GM23338 (cell line): Measurements from ENCODE around the gene GRIK1. TPM values are rescaled to one million over a fixed set of nuclear protein-coding genes. Genes with fewer than 3 reads are reported as not detected.

Experiments used
- ATAC-seq: fragments of 200-7000 bp; cut with Tn5 transposase; 3 replicates; pipeline ENCODE4 v1.9.1; 2020
- DNase-seq: peaks from one replicate; pipeline ENCODE4 v3.0.0-alpha.2; 2015; ENCODE audit warnings: low spot score
- H2AFZ ChIP-seq: fragments of 200-600 bp; sonication (generic); 2 replicates; pipeline ENCODE4 v1.8.0; 2016; ENCODE audit warnings: antibody characterized with exemption, mild to moderate bottlenecking, moderate library complexity
- H3F3A ChIP-seq: fragments of 200-600 bp; sonication (generic); replicated peaks from 2 replicates; pipeline ENCODE4 v1.8.0; 2017; ENCODE audit warnings: antibody characterized with exemption, mixed run types, low read depth
- H3K27ac ChIP-seq: fragments of 200-600 bp; sonication (generic); 2 replicates; pipeline ENCODE4 v1.6.1; 2016; ENCODE audit warnings: low read depth
- H3K27me3 ChIP-seq: fragments of 200-600 bp; sonication (generic); 2 replicates; pipeline ENCODE4 v1.8.0; 2016; ENCODE audit warnings: mild to moderate bottlenecking, mixed run types, moderate library complexity; ENCODE audit not compliant: insufficient read depth
- H3K36me3 ChIP-seq: fragments of 200-600 bp; sonication (generic); 2 replicates; pipeline ENCODE4 v1.8.0; 2016; ENCODE audit warnings: mild to moderate bottlenecking; ENCODE audit not compliant: insufficient read depth
- H3K4me1 ChIP-seq: fragments of 200-600 bp; sonication (generic); 2 replicates; pipeline ENCODE4 v1.8.0; 2016; ENCODE audit warnings: mild to moderate bottlenecking, moderate library complexity; ENCODE audit not compliant: insufficient read depth
- H3K4me2 ChIP-seq: fragments of 200-600 bp; sonication (generic); 2 replicates; pipeline ENCODE4 v1.7.1; 2017; ENCODE audit warnings: mixed run types
- H3K4me3 ChIP-seq: fragments of 200-600 bp; sonication (generic); 2 replicates; pipeline ENCODE4 v1.6.1; 2016; ENCODE audit warnings: mixed run types
- H3K79me2 ChIP-seq: fragments of 200-600 bp; sonication (generic); replicated peaks from 2 replicates; pipeline ENCODE4 v1.8.0; 2017; ENCODE audit warnings: mild to moderate bottlenecking; ENCODE audit not compliant: insufficient read depth
- H3K9me2 ChIP-seq: fragments of 200-600 bp; sonication (generic); 2 replicates; pipeline ENCODE4 v1.8.0; 2017; ENCODE audit not compliant: insufficient read depth
- H4K20me1 ChIP-seq: fragments of 200-600 bp; sonication (generic); replicated peaks from 2 replicates; pipeline ENCODE4 v1.8.0; 2017; ENCODE audit warnings: mild to moderate bottlenecking; ENCODE audit not compliant: insufficient read depth
- H3K27ac Mint-ChIP-seq: 2 replicates; pipeline ENCODE4 v1.8.0; 2020; ENCODE audit warnings: inconsistent platforms, mild to moderate bottlenecking, moderate library complexity, mixed read lengths
- H3K27me3 Mint-ChIP-seq: 3 replicates; pipeline ENCODE4 v1.8.0; 2022; ENCODE audit warnings: low read depth, mild to moderate bottlenecking, moderate library complexity, mixed read lengths, inconsistent platforms; ENCODE audit not compliant: insufficient read depth, poor library complexity
- H3K36me3 Mint-ChIP-seq: 3 replicates; pipeline ENCODE4 v1.8.0; 2021; ENCODE audit warnings: low read depth, mild to moderate bottlenecking, inconsistent platforms, moderate library complexity, mixed read lengths
- H3K4me1 Mint-ChIP-seq: 3 replicates; pipeline ENCODE4 v1.8.0; 2020; ENCODE audit warnings: mild to moderate bottlenecking, inconsistent platforms, mixed read lengths
- H3K4me3 Mint-ChIP-seq: 3 replicates; pipeline ENCODE4 v1.8.0; 2021; ENCODE audit warnings: moderate library complexity, mild to moderate bottlenecking, inconsistent platforms, mixed read lengths
- H3K9me3 Mint-ChIP-seq: 3 replicates; pipeline ENCODE4 v1.8.0; 2020; ENCODE audit warnings: moderate library complexity, mild to moderate bottlenecking, inconsistent platforms, mixed read lengths
- CREB1 ChIP-seq: fragments of 250-450 bp; sonication (Bioruptor Pico); IDR thresholded peaks from 2 replicates; pipeline ENCODE4 v1.5.0; 2020; ENCODE audit warnings: low read depth, mild to moderate bottlenecking, moderate library complexity
- EZH2 ChIP-seq: fragments of 200-600 bp; sonication (generic); IDR thresholded peaks from one replicate; pipeline ENCODE4 v1.8.0; 2017; ENCODE audit warnings: antibody characterized with exemption, mild to moderate bottlenecking, low read depth; ENCODE audit not compliant: unreplicated experiment
- EZH2phosphoT487 ChIP-seq: fragments of 200-600 bp; sonication (generic); IDR thresholded peaks from one replicate; pipeline ENCODE4 v1.8.1; 2018; ENCODE audit warnings: antibody characterized with exemption; ENCODE audit not compliant: unreplicated experiment
- JUNB ChIP-seq: IDR thresholded peaks from one replicate; pipeline ENCODE4 v1.6.1; 2016; ENCODE audit warnings: antibody characterized with exemption; ENCODE audit not compliant: unreplicated experiment
- NANOG ChIP-seq: IDR thresholded peaks from 2 replicates; pipeline ENCODE4 v1.6.1; 2016; ENCODE audit warnings: antibody characterized with exemption, borderline replicate concordance
- POLR2AphosphoS5 ChIP-seq: IDR thresholded peaks from 2 replicates; pipeline ENCODE4 v1.6.1; 2016; ENCODE audit warnings: antibody characterized with exemption, low read depth
- STAT1 ChIP-seq: IDR thresholded peaks from one replicate; pipeline ENCODE4 v1.6.1; 2016; ENCODE audit warnings: antibody characterized with exemption; ENCODE audit not compliant: unreplicated experiment
- ZNF114 ChIP-seq: fragments of 250-450 bp; sonication (Bioruptor Pico); IDR thresholded peaks from 2 replicates; pipeline ENCODE4 v1.5.0; 2020; ENCODE audit warnings: mild to moderate bottlenecking, moderate library complexity
- ZNF331 ChIP-seq: fragments of 250-450 bp; sonication (Bioruptor Pico); IDR thresholded peaks from 2 replicates; pipeline ENCODE4 v1.5.0; 2020; ENCODE audit warnings: low read depth, mild to moderate bottlenecking, moderate library complexity
- polyA plus RNA-seq: library from polyadenylated mRNA; unstranded; fragments of >200 nt; fragmentation: Nextera tagmentation; extraction: Ambion mirVana; gene quantifications from 2 replicates; pipeline ENCODE4 v1.2.1, GENCODE V29; 2016
- total RNA-seq: library from RNA; depleted of rRNA; stranded (reverse); fragments of >200 nt; shearing (Covaris generic); gene quantifications from 2 replicates; pipeline ENCODE4 v1.2.3, GENCODE V29; 2014
- TF ChIP-seq, protein P1 (sequence below): fragments of 250-450 bp; sonication (Bioruptor Pico); IDR thresholded peaks from 2 replicates; pipeline ENCODE4 v1.5.0; 2020; ENCODE audit warnings: mild to moderate bottlenecking, moderate library complexity
- TF ChIP-seq, protein P2 (sequence below): IDR thresholded peaks from 2 replicates; pipeline ENCODE4 v1.6.1; 2016; ENCODE audit warnings: antibody characterized with exemption
- TF ChIP-seq, protein P3 (sequence below): IDR thresholded peaks from one replicate; pipeline ENCODE4 v1.6.1; 2018; ENCODE audit warnings: antibody characterized with exemption; ENCODE audit not compliant: unreplicated experiment
- TF ChIP-seq, protein P4 (sequence below), 2 experiments: fragments of 200-600 bp in 1 of 2; sonication (generic) in 1 of 2; conservative IDR thresholded peaks; 2 replicates each; pipeline versions ENCODE4 v1.5.1 to v1.6.1; 2016 to 2017; ENCODE audit warnings: antibody characterized with exemption in 2 of 2, low read depth in 2 of 2, mild to moderate bottlenecking in 2 of 2, moderate library complexity in 1 of 2

Gene GRIK1
- total and polyA plus RNA-seq, 2 experiments from 2014 or later, result 0.18 to 0.42 TPM

DNA sequence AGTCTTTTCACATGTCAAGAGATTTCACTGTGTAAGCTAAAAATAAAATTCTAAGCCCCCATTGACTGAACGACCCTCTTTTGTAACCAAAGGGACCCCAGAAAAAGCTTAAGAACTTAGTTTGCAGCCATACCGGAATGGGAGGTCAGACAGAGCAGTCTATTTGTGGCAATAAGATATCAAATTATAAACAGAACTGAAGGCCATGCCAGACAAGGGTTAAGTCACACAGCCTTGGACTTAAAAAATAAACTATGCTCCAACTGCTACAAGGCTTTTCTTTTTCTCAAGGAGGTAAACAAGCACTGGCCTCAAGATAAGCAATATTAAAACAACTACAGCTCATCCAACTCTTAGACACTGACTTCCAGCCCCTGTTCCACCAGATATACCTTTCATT is 384.2 kb downstream of the GRIK1 start:
- no peak overlapping the region for H3K4me3 ChIP-seq
- ATAC-seq (no peak), DNase-seq (no peak)

More for the DNA sequence above, 384.2 kb downstream of the GRIK1 start:
- Histone ChIP-seq H3K4me2 (no peak overlapping the region), H3K79me2 (no peaks in the 10 kb centered on the region), H4K20me1 (no peaks in the 10 kb centered on the region), H2AFZ (no peak overlapping the region), H3K9me2 (peaks cover 11% of the 10 kb centered on the region), H3K27ac (no peak overlapping the region), H3K27me3 (no peaks in the 10 kb centered on the region), H3F3A (no peaks in the 10 kb centered on the region), H3K36me3 (no peaks in the 10 kb centered on the region), H3K4me1 (no peaks in the 10 kb centered on the region)
- Mint-ChIP-seq H3K27ac (no peak overlapping the region), H3K4me3 (no peak overlapping the region), H3K27me3 (no peaks in the 10 kb centered on the region), H3K36me3 (no peaks in the 10 kb centered on the region), H3K9me3 (no peaks in the 10 kb centered on the region), H3K4me1 (no peaks in the 10 kb centered on the region)
- TF ChIP-seq NANOG (no peak), EZH2 (no peak), JUNB (no peak), ZNF331 (CRISPR knock-in tag) (no peak), STAT1 (no peak), EZH2phosphoT487 (no peak), ZNF114 (CRISPR knock-in tag) (no peak), CREB1 (CRISPR knock-in tag) (no peak), POLR2AphosphoS5 (no peak)
- TF ChIP-seq, protein P1, sequence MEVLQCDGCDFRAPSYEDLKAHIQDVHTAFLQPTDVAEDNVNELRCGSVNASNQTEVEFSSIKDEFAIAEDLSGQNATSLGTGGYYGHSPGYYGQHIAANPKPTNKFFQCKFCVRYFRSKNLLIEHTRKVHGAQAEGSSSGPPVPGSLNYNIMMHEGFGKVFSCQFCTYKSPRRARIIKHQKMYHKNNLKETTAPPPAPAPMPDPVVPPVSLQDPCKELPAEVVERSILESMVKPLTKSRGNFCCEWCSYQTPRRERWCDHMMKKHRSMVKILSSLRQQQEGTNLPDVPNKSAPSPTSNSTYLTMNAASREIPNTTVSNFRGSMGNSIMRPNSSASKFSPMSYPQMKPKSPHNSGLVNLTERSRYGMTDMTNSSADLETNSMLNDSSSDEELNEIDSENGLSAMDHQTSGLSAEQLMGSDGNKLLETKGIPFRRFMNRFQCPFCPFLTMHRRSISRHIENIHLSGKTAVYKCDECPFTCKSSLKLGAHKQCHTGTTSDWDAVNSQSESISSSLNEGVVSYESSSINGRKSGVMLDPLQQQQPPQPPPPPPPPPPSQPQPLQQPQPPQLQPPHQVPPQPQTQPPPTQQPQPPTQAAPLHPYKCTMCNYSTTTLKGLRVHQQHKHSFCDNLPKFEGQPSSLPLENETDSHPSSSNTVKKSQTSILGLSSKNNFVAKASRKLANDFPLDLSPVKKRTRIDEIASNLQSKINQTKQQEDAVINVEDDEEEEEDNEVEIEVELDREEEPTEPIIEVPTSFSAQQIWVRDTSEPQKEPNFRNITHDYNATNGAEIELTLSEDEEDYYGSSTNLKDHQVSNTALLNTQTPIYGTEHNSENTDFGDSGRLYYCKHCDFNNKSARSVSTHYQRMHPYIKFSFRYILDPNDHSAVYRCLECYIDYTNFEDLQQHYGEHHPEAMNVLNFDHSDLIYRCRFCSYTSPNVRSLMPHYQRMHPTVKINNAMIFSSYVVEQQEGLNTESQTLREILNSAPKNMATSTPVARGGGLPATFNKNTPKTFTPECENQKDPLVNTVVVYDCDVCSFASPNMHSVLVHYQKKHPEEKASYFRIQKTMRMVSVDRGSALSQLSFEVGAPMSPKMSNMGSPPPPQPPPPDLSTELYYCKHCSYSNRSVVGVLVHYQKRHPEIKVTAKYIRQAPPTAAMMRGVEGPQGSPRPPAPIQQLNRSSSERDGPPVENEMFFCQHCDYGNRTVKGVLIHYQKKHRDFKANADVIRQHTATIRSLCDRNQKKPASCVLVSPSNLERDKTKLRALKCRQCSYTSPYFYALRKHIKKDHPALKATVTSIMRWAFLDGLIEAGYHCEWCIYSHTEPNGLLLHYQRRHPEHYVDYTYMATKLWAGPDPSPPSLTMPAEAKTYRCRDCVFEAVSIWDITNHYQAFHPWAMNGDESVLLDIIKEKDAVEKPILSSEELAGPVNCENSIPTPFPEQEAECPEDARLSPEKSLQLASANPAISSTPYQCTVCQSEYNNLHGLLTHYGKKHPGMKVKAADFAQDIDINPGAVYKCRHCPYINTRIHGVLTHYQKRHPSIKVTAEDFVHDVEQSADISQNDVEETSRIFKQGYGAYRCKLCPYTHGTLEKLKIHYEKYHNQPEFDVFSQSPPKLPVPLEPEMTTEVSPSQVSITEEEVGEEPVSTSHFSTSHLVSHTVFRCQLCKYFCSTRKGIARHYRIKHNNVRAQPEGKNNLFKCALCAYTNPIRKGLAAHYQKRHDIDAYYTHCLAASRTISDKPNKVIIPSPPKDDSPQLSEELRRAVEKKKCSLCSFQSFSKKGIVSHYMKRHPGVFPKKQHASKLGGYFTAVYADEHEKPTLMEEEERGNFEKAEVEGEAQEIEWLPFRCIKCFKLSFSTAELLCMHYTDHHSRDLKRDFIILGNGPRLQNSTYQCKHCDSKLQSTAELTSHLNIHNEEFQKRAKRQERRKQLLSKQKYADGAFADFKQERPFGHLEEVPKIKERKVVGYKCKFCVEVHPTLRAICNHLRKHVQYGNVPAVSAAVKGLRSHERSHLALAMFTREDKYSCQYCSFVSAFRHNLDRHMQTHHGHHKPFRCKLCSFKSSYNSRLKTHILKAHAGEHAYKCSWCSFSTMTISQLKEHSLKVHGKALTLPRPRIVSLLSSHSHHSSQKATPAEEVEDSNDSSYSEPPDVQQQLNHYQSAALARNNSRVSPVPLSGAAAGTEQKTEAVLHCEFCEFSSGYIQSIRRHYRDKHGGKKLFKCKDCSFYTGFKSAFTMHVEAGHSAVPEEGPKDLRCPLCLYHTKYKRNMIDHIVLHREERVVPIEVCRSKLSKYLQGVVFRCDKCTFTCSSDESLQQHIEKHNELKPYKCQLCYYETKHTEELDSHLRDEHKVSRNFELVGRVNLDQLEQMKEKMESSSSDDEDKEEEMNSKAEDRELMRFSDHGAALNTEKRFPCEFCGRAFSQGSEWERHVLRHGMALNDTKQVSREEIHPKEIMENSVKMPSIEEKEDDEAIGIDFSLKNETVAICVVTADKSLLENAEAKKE (CRISPR knock-in tag), result no peak
- TF ChIP-seq, protein P2, sequence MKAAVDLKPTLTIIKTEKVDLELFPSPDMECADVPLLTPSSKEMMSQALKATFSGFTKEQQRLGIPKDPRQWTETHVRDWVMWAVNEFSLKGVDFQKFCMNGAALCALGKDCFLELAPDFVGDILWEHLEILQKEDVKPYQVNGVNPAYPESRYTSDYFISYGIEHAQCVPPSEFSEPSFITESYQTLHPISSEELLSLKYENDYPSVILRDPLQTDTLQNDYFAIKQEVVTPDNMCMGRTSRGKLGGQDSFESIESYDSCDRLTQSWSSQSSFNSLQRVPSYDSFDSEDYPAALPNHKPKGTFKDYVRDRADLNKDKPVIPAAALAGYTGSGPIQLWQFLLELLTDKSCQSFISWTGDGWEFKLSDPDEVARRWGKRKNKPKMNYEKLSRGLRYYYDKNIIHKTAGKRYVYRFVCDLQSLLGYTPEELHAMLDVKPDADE, result no peak
- TF ChIP-seq, protein P3, sequence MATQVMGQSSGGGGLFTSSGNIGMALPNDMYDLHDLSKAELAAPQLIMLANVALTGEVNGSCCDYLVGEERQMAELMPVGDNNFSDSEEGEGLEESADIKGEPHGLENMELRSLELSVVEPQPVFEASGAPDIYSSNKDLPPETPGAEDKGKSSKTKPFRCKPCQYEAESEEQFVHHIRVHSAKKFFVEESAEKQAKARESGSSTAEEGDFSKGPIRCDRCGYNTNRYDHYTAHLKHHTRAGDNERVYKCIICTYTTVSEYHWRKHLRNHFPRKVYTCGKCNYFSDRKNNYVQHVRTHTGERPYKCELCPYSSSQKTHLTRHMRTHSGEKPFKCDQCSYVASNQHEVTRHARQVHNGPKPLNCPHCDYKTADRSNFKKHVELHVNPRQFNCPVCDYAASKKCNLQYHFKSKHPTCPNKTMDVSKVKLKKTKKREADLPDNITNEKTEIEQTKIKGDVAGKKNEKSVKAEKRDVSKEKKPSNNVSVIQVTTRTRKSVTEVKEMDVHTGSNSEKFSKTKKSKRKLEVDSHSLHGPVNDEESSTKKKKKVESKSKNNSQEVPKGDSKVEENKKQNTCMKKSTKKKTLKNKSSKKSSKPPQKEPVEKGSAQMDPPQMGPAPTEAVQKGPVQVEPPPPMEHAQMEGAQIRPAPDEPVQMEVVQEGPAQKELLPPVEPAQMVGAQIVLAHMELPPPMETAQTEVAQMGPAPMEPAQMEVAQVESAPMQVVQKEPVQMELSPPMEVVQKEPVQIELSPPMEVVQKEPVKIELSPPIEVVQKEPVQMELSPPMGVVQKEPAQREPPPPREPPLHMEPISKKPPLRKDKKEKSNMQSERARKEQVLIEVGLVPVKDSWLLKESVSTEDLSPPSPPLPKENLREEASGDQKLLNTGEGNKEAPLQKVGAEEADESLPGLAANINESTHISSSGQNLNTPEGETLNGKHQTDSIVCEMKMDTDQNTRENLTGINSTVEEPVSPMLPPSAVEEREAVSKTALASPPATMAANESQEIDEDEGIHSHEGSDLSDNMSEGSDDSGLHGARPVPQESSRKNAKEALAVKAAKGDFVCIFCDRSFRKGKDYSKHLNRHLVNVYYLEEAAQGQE, result no peak
- TF ChIP-seq, protein P4, sequence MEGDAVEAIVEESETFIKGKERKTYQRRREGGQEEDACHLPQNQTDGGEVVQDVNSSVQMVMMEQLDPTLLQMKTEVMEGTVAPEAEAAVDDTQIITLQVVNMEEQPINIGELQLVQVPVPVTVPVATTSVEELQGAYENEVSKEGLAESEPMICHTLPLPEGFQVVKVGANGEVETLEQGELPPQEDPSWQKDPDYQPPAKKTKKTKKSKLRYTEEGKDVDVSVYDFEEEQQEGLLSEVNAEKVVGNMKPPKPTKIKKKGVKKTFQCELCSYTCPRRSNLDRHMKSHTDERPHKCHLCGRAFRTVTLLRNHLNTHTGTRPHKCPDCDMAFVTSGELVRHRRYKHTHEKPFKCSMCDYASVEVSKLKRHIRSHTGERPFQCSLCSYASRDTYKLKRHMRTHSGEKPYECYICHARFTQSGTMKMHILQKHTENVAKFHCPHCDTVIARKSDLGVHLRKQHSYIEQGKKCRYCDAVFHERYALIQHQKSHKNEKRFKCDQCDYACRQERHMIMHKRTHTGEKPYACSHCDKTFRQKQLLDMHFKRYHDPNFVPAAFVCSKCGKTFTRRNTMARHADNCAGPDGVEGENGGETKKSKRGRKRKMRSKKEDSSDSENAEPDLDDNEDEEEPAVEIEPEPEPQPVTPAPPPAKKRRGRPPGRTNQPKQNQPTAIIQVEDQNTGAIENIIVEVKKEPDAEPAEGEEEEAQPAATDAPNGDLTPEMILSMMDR (conservative IDR thresholded peaks at IDR 0.05; ENCODE audit: low read depth in 2 of 2), result no peak
